Dendritic cell treated with granulocyte-macrophage colony-stimulating factor and Interleukin-4, amounts not matched to agents 40 ng/mL and 50 ng/mL, for 4 days (primary cell): ENCODE results near the gene FOXJ2.
"Not testable (repeated sequence)": the region's sequence is repeated elsewhere in the genome, so short reads cannot be mapped to it uniquely, and the experiment has no call there.

ENCODE experiments used
- H3K27ac Mint-ChIP-seq: one replicate; pipeline ENCODE4 v1.8.0; 2022; ENCODE audit warnings: mild to moderate bottlenecking, mixed read lengths
- H3K27me3 Mint-ChIP-seq: one replicate; pipeline ENCODE4 v1.8.0; 2022; ENCODE audit warnings: mild to moderate bottlenecking, mixed read lengths
- H3K36me3 Mint-ChIP-seq: one replicate; pipeline ENCODE4 v1.8.0; 2022; ENCODE audit warnings: low read depth, mixed read lengths
- H3K4me1 Mint-ChIP-seq: one replicate; pipeline ENCODE4 v1.8.0; 2022; ENCODE audit warnings: low read depth, mixed read lengths
- H3K4me3 Mint-ChIP-seq: one replicate; pipeline ENCODE4 v1.8.0; 2022; ENCODE audit warnings: mild to moderate bottlenecking, moderate library complexity, mixed read lengths
- H3K9me3 Mint-ChIP-seq: one replicate; pipeline ENCODE4 v1.8.0; 2022; ENCODE audit warnings: mixed read lengths
- intact Hi-C: fragments of 100-400 bp; cut with micrococcal nuclease; formaldehyde crosslinking; loops from one replicate; pipeline ENCODE4 v1.15.0; 2022

FOXJ2 gene

GRCh38 chr12:8088574-8088973, 56.1 kb downstream of the FOXJ2 start:
- intact Hi-C loops, result no loop called here
- peaks cover 52% of the 10 kb centered on the region for H3K4me1 Mint-ChIP-seq

GRCh38 chr12:8089277-8089676, 56.8 kb downstream of the FOXJ2 start:
- Mint-ChIP-seq H3K36me3 (peaks cover 77% of the 10 kb centered on the region), H3K27ac (peak overlapping the region; percentile 69), H3K4me1 (peaks cover 45% of the 10 kb centered on the region)
- intact Hi-C loops, H3K9me3 Mint-ChIP-seq, H3K27me3 Mint-ChIP-seq, H3K4me3 Mint-ChIP-seq: not testable (repeated sequence)

More at GRCh38 chr12:8088574-8088973, 56.1 kb downstream of the FOXJ2 start:
- Mint-ChIP-seq H3K27me3 (no peaks in the 10 kb centered on the region), H3K9me3 (no peaks in the 10 kb centered on the region), H3K27ac (peak overlapping the region; percentile 69), H3K4me3 (no peak overlapping the region), H3K36me3 (peaks cover 75% of the 10 kb centered on the region)

GRCh38 chr12:8089716-8090115, 57.2 kb downstream of the FOXJ2 start:
- peaks cover 77% of the 10 kb centered on the region for H3K36me3 Mint-ChIP-seq

GRCh38 chr12:8093291-8093690, 60.8 kb downstream of the FOXJ2 start:
- Mint-ChIP-seq H3K27me3 (no peaks in the 10 kb centered on the region), H3K4me3 (no peak overlapping the region), H3K36me3 (peaks cover 92% of the 10 kb centered on the region), H3K9me3 (no peaks in the 10 kb centered on the region), H3K27ac (no peak overlapping the region), H3K4me1 (peaks cover 43% of the 10 kb centered on the region)
- intact Hi-C loops, result no loop called here

More at GRCh38 chr12:8089716-8090115, 57.2 kb downstream of the FOXJ2 start:
- Mint-ChIP-seq H3K27me3 (no peaks in the 10 kb centered on the region), H3K4me3 (no peak overlapping the region), H3K4me1 (peaks cover 43% of the 10 kb centered on the region), H3K9me3 (no peaks in the 10 kb centered on the region), H3K27ac (peak overlapping the region; percentile 27)
- intact Hi-C loops, result no loop called here

- peaks cover 21% of the 10 kb centered on the region for H3K4me1 Mint-ChIP-seq
- H3K9me3 Mint-ChIP-seq, result no peaks in the 10 kb centered on the region
- peaks cover 84% of the 10 kb centered on the region for H3K36me3 Mint-ChIP-seq
- intact Hi-C loops, result no loop called here
- no peak overlapping the region for H3K4me3 Mint-ChIP-seq
- H3K27ac Mint-ChIP-seq, result peak overlapping the region; percentile 20
- no peaks in the 10 kb centered on the region for H3K27me3 Mint-ChIP-seq
Observed at GRCh38 chr12:8096281-8096915, 63.9 kb downstream of the FOXJ2 start.

- no peak overlapping the region for H3K4me3 Mint-ChIP-seq
- peaks cover 55% of the 10 kb centered on the region for H3K36me3 Mint-ChIP-seq
- H3K27ac Mint-ChIP-seq, result no peak overlapping the region
- intact Hi-C loops, result no loop called here
- H3K27me3 Mint-ChIP-seq, result no peaks in the 10 kb centered on the region
- H3K9me3 Mint-ChIP-seq, result no peaks in the 10 kb centered on the region
- peaks cover 21% of the 10 kb centered on the region for H3K4me1 Mint-ChIP-seq
Observed at GRCh38 chr12:8099235-8099634, 66.7 kb downstream of the FOXJ2 start.
